AG04450 (cell line): ENCODE measurements around the gene ACOT7. TPM values are rescaled to one million over a fixed set of nuclear protein-coding genes. Genes with fewer than 3 reads are reported as not detected.

ENCODE experiments used
- CTCF ChIA-PET: fragments of 300-600, 350-600 bp; formaldehyde crosslinking; extraction: SDS; loops from one replicate; lab custom pipeline; 2022; ENCODE audit warnings: antibody characterized with exemption, inconsistent platforms; lab: Charles Lee
- POLR2A ChIA-PET: fragments of 350-600 bp; formaldehyde crosslinking; extraction: SDS; loops from one replicate; lab custom pipeline; 2021; ENCODE audit warnings: antibody characterized with exemption, inconsistent platforms; lab: Yijun Ruan, JAX
- DNase-seq: peaks from one replicate; pipeline ENCODE4 v3.0.0-alpha.2; 2011; ENCODE audit warnings: low read depth, low spot score
- H3K27ac ChIP-seq: one replicate; pipeline ENCODE4 v1.5.1; 2012; ENCODE audit warnings: low read depth, low read length, control low read depth
- H3K27me3 ChIP-seq: one replicate; pipeline ENCODE4 v1.6.0; 2012; ENCODE audit warnings: low read length; ENCODE audit not compliant: control insufficient read depth, insufficient read depth
- H3K4me3 ChIP-seq: 2 replicates; pipeline ENCODE4 v1.5.1; 2011; ENCODE audit warnings: mild to moderate bottlenecking, low read depth, low read length, control low read depth
- H3K9me3 ChIP-seq: 2 replicates; pipeline ENCODE4 v1.5.1; 2012; ENCODE audit warnings: low read length; ENCODE audit not compliant: control insufficient read depth, insufficient read depth
- polyA plus RNA-seq: library from polyadenylated mRNA; depleted of rRNA; stranded (reverse); fragments of >200 nt; gene quantifications from 2 replicates; pipeline ENCODE4 v1.2.3, GENCODE V29; 2011
- TF ChIP-seq, protein P1 (sequence below): IDR thresholded peaks from 2 replicates; pipeline ENCODE4 v1.5.1; 2011; ENCODE audit warnings: low read depth, low read length, control low read depth, inconsistent platforms

Gene ACOT7
- polyA plus RNA-seq, 1 experiment = 80.1 TPM

DNA sequence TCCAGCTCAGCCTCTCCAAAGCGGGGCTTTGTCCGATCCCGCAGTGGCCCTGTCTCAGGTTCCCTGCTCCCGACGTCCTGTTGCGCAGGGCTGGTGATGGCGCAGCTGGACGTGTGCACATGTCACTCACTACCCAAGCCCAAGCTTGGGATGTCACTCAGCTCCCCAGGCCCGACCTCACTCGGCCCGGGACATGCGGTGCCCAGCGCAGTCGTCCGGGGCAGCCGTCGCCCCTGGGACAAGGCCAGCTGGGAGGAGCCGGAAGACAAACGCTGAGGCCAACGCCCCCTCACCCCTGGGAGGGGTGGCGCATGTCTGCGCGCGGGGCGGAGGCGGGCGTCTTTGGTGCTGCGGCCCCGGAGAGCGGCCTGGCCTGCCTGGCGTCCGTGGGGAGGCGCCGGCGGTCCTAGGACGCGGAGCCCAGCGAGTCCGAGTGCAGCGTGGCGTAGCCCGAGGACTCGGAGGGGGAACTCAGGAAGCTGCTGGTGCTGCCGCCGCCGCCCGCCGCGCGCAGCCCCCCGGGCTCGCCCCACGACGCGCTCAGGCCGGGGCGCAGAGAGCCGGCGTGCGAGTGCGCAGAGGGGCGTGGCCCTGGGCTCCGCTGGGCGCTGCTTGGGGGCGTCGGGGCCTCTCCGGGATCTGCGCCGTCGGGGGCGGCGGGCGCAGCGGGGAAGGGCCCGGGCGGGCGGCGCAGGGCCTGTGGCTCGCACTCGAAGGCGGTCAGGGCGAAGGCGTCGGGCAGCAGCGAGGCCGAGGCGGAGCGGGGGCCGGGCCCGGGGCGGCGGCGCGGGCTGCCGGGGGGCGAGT, 144.4 kb downstream of the ACOT7 start:
- POLR2A ChIA-PET = interaction anchor here (0.9 kb wide), 1 partner anchor 12 kb away, joined by 4 read pairs; the partner anchor contains the start of gene GPR153
- Histone ChIP-seq H3K27ac (no peak overlapping the region), H3K4me3 (no peak overlapping the region), H3K9me3 (peaks cover 3% of the 10 kb centered on the region; the same call in 1 of the 2 replicates), H3K27me3 (peaks cover 31% of the 10 kb centered on the region)
- TF ChIP-seq, protein P1, sequence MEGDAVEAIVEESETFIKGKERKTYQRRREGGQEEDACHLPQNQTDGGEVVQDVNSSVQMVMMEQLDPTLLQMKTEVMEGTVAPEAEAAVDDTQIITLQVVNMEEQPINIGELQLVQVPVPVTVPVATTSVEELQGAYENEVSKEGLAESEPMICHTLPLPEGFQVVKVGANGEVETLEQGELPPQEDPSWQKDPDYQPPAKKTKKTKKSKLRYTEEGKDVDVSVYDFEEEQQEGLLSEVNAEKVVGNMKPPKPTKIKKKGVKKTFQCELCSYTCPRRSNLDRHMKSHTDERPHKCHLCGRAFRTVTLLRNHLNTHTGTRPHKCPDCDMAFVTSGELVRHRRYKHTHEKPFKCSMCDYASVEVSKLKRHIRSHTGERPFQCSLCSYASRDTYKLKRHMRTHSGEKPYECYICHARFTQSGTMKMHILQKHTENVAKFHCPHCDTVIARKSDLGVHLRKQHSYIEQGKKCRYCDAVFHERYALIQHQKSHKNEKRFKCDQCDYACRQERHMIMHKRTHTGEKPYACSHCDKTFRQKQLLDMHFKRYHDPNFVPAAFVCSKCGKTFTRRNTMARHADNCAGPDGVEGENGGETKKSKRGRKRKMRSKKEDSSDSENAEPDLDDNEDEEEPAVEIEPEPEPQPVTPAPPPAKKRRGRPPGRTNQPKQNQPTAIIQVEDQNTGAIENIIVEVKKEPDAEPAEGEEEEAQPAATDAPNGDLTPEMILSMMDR = no peak
- DNase-seq = no peak
- CTCF ChIA-PET = interaction anchor here (1.2 to 6.3 kb wide), 3 partner anchors 44 to 99 kb away, joined by 3 to 266 read pairs (median 5); no protein-coding TSS in a partner anchor

- CTCF ChIA-PET = interaction anchor here (0.6 to 6.3 kb wide), 9 partner anchors 8 to 158 kb away, joined by 3 to 266 read pairs (median 9); no protein-coding TSS in a partner anchor
- H3K27me3 ChIP-seq = peaks cover 39% of the 10 kb centered on the region
Observed at GRCh38 chr1:6248161-6248776, 145.3 kb downstream of the ACOT7 start.

GRCh38 chr1:6247651-6248050, 145.9 kb downstream of the ACOT7 start:
- ChIA-PET CTCF (interaction anchor here (0.9 to 6.3 kb wide), 20 partner anchors 9 to 238 kb away, joined by 3 to 266 read pairs (median 8); no protein-coding TSS in a partner anchor), POLR2A (no interaction called here)
- peaks cover 3% of the 10 kb centered on the region; the same call in 1 of the 2 replicates for H3K9me3 ChIP-seq
- no peak for DNase-seq
- no peak overlapping the region for H3K27ac ChIP-seq
- H3K27me3 ChIP-seq = peaks cover 46% of the 10 kb centered on the region
- H3K4me3 ChIP-seq = no peak overlapping the region
- TF ChIP-seq, protein P1 = no peak

More at GRCh38 chr1:6248161-6248776, 145.3 kb downstream of the ACOT7 start:
- Histone ChIP-seq H3K9me3 (peaks cover 3% of the 10 kb centered on the region; the same call in 1 of the 2 replicates), H3K4me3 (no peak overlapping the region), H3K27ac (no peak overlapping the region)
- TF ChIP-seq, protein P1 = no peak
- POLR2A ChIA-PET = interaction anchor here (0.9 kb wide), 1 partner anchor 13 kb away, joined by 4 read pairs; the partner anchor contains the start of gene GPR153
- DNase-seq = no peak

- TF ChIP-seq, protein P1 = peak; percentile 87
- Histone ChIP-seq H3K4me3 (no peak overlapping the region), H3K9me3 (peaks cover 3% of the 10 kb centered on the region; the same call in 1 of the 2 replicates), H3K27me3 (peaks cover 50% of the 10 kb centered on the region), H3K27ac (no peak overlapping the region)
- POLR2A ChIA-PET = no interaction called here
- CTCF ChIA-PET = interaction anchor here (0.5 to 6.3 kb wide), 39 partner anchors 8 to 247 kb away, joined by 3 to 266 read pairs (median 5); partner anchors contain the start of genes GPR153 and RPL22
- peak; percentile 37 for DNase-seq
Observed at GRCh38 chr1:6246497-6247467, 146.8 kb downstream of the ACOT7 start.
